ENCODE measurements around the gene TNRC6B. TPM values are rescaled to one million over a fixed set of nuclear protein-coding genes. Genes with fewer than 3 reads are reported as not detected.

TNRC6B gene, protein sequence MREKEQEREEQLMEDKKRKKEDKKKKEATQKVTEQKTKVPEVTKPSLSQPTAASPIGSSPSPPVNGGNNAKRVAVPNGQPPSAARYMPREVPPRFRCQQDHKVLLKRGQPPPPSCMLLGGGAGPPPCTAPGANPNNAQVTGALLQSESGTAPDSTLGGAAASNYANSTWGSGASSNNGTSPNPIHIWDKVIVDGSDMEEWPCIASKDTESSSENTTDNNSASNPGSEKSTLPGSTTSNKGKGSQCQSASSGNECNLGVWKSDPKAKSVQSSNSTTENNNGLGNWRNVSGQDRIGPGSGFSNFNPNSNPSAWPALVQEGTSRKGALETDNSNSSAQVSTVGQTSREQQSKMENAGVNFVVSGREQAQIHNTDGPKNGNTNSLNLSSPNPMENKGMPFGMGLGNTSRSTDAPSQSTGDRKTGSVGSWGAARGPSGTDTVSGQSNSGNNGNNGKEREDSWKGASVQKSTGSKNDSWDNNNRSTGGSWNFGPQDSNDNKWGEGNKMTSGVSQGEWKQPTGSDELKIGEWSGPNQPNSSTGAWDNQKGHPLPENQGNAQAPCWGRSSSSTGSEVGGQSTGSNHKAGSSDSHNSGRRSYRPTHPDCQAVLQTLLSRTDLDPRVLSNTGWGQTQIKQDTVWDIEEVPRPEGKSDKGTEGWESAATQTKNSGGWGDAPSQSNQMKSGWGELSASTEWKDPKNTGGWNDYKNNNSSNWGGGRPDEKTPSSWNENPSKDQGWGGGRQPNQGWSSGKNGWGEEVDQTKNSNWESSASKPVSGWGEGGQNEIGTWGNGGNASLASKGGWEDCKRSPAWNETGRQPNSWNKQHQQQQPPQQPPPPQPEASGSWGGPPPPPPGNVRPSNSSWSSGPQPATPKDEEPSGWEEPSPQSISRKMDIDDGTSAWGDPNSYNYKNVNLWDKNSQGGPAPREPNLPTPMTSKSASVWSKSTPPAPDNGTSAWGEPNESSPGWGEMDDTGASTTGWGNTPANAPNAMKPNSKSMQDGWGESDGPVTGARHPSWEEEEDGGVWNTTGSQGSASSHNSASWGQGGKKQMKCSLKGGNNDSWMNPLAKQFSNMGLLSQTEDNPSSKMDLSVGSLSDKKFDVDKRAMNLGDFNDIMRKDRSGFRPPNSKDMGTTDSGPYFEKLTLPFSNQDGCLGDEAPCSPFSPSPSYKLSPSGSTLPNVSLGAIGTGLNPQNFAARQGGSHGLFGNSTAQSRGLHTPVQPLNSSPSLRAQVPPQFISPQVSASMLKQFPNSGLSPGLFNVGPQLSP (N-terminal part only)
- total RNA-seq (2014; rRNA removed; shearing (Covaris generic)) (28.4 and 37.0 TPM in 2 replicates), total RNA-seq (2022) (55.5 and 63.7 TPM in 2 replicates), Bru-seq, nascent RNA (percentile 83 among the genes with signal in this experiment), BruChase-seq, experiment 1, labeled RNA remaining after a 6-hour chase (percentile 82 among the genes with signal in this experiment), BruChase-seq, experiment 2, labeled RNA remaining after a 2-hour chase (percentile 85 among the genes with signal in this experiment)
- long read RNA-seq, full-length matches to known transcripts = 6 of 32 reads
- long read RNA-seq, partial matches to known transcripts = 6 of 32 reads
- long read RNA-seq, other reads (novel, unspliced or antisense) = 20 of 32 reads

DNA sequence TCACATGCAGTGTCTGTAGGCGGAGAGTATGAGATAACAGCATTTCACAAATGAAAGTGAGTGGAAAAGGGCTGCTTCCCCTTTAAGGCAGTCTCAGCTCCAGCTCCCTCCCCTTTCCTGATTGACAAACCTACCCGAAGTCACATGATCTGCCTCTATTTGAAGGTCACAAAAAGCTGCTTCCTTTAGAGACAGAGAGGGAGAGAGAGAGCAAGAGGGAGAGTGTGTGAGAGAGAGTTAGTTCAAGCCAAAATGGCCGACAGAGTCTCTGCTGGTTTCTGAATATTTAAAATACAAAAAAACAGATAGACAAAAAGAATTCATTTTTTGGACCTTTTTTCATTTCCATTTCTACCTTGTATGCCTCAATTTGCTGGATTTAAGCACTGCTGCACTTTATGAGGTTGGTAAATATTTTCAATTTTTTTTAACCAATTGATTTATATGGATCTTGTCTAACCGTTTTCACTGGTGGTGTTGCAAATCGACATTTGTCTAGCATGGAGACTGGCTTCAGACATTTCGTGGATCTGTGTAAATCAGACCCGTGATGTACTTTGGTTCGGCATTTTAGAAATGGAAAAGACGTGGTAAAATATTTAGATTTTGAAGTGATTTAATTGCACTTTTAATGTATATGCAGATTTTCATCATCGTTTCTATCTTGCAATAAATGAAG, at the start of gene TNRC6B:
Gene TNRC6B, plus strand, starts transcription at position 188 of the 679 bp plus-strand sequence. Its CDS starts 211 bp downstream, at position 399.
- POLR2A ChIA-PET = interaction anchor here (0.5 to 1.8 kb wide), 13 partner anchors 10 to 238 kb away, joined by 3 to 10 read pairs (median 3); no protein-coding TSS in a partner anchor
- no peaks in the 10 kb centered on the region for H3K9me3 ChIP-seq (ENCODE audit: low read length)
- peak within 1 kb of the TSS; percentile 94 for H3K27ac ChIP-seq (ENCODE audit: low read depth, low read length, poor library complexity, severe bottlenecking)
- H3K36me3 ChIP-seq (ENCODE audit: insufficient read depth, low read length) = no peaks in the 10 kb centered on the region
- no peak for TF ChIP-seq EZH2phosphoT487 (IDR thresholded peaks at IDR 0.05; ENCODE audit: borderline replicate concordance, low read depth, low read length)
- TF ChIP-seq, protein P1, sequence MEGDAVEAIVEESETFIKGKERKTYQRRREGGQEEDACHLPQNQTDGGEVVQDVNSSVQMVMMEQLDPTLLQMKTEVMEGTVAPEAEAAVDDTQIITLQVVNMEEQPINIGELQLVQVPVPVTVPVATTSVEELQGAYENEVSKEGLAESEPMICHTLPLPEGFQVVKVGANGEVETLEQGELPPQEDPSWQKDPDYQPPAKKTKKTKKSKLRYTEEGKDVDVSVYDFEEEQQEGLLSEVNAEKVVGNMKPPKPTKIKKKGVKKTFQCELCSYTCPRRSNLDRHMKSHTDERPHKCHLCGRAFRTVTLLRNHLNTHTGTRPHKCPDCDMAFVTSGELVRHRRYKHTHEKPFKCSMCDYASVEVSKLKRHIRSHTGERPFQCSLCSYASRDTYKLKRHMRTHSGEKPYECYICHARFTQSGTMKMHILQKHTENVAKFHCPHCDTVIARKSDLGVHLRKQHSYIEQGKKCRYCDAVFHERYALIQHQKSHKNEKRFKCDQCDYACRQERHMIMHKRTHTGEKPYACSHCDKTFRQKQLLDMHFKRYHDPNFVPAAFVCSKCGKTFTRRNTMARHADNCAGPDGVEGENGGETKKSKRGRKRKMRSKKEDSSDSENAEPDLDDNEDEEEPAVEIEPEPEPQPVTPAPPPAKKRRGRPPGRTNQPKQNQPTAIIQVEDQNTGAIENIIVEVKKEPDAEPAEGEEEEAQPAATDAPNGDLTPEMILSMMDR (conservative IDR thresholded peaks at IDR 0.05; ENCODE audit: low read length) = no peak
- H3K9me2 ChIP-seq (ENCODE audit: insufficient read depth, low read length) = no peaks in the 10 kb centered on the region
- peaks cover 4% of the 10 kb centered on the region; the same call in 1 of the 2 replicates for H4K20me1 ChIP-seq (ENCODE audit: insufficient read depth, low read length)
- peak within 1 kb of the TSS; percentile 92 for H3K4me2 ChIP-seq (ENCODE audit: low read length)
- H2AFZ ChIP-seq (ENCODE audit: low read length) = peak within 1 kb of the TSS; percentile 80
- peaks cover 40% of the 10 kb centered on the region for H3K4me1 ChIP-seq (ENCODE audit: insufficient read depth, low read length, poor library complexity, severe bottlenecking)
- intact Hi-C loops (cut with micrococcal nuclease; ENCODE audit: unreplicated experiment) = loop anchor here (1.0 to 10.0 kb wide), 4 partner anchors 34 to 643 kb away; partner anchors contain the start of genes ADSL and RPS19BP1
- peak; percentile 96 for DNase-seq (ENCODE audit: low spot score)
- peak within 1 kb of the TSS; percentile 91 for H3K4me3 ChIP-seq (ENCODE audit: low read depth, low read length, poor library complexity, severe bottlenecking)
- H3K79me2 ChIP-seq (ENCODE audit: insufficient read depth, low read depth, low read length) = peaks cover 59% of the 10 kb centered on the region
- BruUV-seq (replicated peaks) = TSS peak; percentile 86
- CTCF ChIA-PET (ENCODE audit: unreplicated experiment) = no interaction called here

DNA sequence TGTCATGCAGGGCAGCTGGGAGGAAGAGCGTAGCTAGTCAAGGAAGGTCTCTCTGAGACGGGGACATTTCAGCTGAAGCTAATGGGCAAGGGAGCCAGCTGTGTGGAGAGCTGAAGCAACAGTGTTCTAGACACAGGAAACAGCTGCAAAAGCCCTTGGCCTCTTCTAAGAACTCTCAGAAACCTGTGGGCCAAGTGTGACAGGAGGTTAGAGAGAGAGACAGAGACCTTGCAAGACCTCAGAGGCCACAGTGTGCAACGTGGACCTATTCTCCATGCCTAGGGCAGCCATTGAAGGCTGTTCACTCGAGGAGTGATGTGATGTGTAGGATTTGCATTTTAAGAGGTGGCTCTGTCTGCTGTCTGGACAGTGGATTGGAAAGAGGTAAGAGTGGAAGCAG, 48.7 kb upstream of the TNRC6B start:
- intact Hi-C loops (cut with micrococcal nuclease; ENCODE audit: unreplicated experiment) = no loop called here
- no peaks in the 10 kb centered on the region for H3K9me3 ChIP-seq (ENCODE audit: low read length)
- BruUV-seq (replicated peaks) = no TSS peak
- no peak overlapping the region for H3K4me2 ChIP-seq (ENCODE audit: low read length)
- H2AFZ ChIP-seq (ENCODE audit: low read length) = no peak overlapping the region
- peak; percentile 63 for DNase-seq (ENCODE audit: low spot score)
- H3K9me2 ChIP-seq (ENCODE audit: insufficient read depth, low read length) = no peaks in the 10 kb centered on the region
- H3K4me3 ChIP-seq (ENCODE audit: low read depth, low read length, poor library complexity, severe bottlenecking) = no peak overlapping the region
- no peaks in the 10 kb centered on the region for H3K79me2 ChIP-seq (ENCODE audit: insufficient read depth, low read depth, low read length)
- H3K4me1 ChIP-seq (ENCODE audit: insufficient read depth, low read length, poor library complexity, severe bottlenecking) = peaks cover 7% of the 10 kb centered on the region
- no peaks in the 10 kb centered on the region for H4K20me1 ChIP-seq (ENCODE audit: insufficient read depth, low read length)
- POLR2A ChIA-PET = no interaction called here
- TF ChIP-seq EZH2phosphoT487 (IDR thresholded peaks at IDR 0.05; ENCODE audit: borderline replicate concordance, low read depth, low read length) = no peak
- TF ChIP-seq, protein P1 (conservative IDR thresholded peaks at IDR 0.05; ENCODE audit: low read length) = no peak
- no peaks in the 10 kb centered on the region for H3K36me3 ChIP-seq (ENCODE audit: insufficient read depth, low read length)
- CTCF ChIA-PET (ENCODE audit: unreplicated experiment) = interaction anchor here (0.6 kb wide), 1 partner anchor 93 kb away, joined by 5 read pairs; no protein-coding TSS in a partner anchor
- no peak overlapping the region for H3K27ac ChIP-seq (ENCODE audit: low read depth, low read length, poor library complexity, severe bottlenecking)

All from OCI-LY7 (cell line).